GM12874 (cell line): ENCODE measurements around the gene NAA10.

Experiments used
- TF ChIP-seq, protein P1 (sequence below): IDR thresholded peaks from 2 replicates; pipeline ENCODE4 v1.5.1; 2011; ENCODE audit warnings: low read depth, mild to moderate bottlenecking, control low read depth, low read length, moderate library complexity; ENCODE audit not compliant: insufficient read depth

The NAA10 gene

DNA sequence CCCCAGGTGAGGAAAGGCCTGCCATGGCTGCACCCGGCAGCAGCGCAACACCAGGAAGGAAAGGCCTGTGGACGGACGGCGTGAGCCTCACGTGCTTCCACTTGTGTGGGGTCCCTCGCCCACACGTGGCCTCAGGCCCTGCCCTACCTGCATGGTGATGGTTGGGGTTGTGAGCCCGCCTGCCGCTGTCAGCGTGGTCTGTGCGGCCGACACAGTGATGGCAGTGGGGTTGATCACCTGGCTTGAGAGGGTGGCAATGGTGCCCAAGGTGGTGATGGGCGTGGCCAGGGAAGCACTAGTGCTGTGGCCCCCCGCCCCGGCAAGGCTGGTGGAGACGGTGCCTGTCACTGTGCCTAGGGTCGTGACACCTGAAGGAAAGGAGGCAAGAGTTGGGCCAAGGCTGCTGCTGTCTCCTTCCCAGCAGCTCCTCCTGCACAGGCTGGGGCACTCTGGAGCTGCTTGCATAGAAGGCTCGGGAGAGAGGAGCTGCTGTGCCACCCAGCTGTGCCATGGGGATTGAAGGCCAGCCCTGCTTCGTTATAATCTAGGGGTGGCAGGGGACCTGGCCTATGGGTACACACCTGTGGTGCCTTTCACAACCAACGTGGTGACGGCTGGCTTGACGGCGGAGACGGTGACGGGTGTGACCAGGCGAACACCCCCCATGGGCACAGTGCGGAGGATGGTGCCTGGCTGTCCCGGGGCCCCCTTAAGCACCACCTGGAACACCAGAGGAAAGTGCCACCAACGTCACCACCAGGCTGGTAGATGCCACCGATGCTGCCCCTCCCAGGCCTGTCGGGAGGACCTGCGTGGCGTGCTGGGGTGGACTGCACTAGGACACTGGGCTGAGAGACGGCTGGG, 21.4 kb upstream of the NAA10 start:
- TF ChIP-seq, protein P1, sequence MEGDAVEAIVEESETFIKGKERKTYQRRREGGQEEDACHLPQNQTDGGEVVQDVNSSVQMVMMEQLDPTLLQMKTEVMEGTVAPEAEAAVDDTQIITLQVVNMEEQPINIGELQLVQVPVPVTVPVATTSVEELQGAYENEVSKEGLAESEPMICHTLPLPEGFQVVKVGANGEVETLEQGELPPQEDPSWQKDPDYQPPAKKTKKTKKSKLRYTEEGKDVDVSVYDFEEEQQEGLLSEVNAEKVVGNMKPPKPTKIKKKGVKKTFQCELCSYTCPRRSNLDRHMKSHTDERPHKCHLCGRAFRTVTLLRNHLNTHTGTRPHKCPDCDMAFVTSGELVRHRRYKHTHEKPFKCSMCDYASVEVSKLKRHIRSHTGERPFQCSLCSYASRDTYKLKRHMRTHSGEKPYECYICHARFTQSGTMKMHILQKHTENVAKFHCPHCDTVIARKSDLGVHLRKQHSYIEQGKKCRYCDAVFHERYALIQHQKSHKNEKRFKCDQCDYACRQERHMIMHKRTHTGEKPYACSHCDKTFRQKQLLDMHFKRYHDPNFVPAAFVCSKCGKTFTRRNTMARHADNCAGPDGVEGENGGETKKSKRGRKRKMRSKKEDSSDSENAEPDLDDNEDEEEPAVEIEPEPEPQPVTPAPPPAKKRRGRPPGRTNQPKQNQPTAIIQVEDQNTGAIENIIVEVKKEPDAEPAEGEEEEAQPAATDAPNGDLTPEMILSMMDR = no peak

DNA sequence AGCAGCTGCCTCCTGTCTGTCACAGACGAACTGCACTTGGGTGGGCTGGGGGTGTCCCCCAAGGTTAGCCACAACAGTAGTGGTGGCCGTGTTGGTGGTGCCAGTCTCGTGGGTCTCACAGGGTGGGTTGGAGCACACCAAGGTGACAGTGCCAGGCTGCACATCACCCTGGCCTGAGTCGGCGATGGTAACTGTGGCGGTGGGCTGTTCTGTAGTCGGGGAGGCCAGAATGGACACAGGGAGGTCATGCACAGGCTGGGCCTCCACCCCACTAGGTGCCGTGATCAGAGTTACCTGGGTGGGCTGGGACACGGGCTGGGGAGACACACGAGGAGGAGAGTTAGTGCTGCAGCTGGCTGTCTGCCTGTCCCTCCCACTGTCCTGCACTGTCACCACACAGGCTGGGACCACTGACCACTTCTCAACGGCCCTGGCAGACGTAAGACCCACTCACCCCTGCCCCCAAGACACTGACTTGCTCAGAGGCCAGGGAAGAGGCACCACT, 20.4 kb upstream of the NAA10 start:
- TF ChIP-seq, protein P1 = no peak

DNA sequence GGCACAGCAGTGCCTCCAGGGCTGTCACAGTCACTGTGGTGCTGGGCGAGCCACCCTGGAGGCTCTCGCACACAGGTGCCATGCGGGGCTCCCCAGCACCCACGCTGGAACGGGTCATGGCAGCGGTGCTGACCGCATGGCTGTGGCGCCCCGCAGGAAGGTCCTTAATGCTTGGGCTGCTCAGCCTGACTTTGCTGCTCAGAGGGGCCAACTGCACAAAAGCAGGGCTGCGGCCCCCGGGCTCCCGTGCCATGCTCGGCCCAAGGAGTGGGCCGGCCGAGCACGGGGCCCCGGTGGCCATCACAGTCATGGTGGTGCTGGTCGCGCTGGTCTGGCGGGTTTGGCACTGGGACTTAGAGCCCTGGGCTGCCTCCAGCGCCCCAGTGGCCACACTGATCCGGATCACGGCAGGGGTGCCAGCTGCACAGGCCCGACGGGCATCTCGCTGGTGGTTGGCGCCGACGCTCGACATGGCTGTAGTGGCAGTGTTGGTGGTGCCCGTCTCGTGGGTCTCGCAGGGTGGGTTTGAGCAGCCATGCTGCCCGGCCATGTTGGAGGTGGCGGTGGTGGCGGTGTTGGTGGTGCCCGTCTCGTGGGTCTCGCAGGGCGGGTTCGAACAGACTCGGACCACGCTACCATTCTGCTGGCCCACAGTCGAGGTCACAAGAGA, 19.9 kb upstream of the NAA10 start:
- TF ChIP-seq, protein P1 = no peak

DNA sequence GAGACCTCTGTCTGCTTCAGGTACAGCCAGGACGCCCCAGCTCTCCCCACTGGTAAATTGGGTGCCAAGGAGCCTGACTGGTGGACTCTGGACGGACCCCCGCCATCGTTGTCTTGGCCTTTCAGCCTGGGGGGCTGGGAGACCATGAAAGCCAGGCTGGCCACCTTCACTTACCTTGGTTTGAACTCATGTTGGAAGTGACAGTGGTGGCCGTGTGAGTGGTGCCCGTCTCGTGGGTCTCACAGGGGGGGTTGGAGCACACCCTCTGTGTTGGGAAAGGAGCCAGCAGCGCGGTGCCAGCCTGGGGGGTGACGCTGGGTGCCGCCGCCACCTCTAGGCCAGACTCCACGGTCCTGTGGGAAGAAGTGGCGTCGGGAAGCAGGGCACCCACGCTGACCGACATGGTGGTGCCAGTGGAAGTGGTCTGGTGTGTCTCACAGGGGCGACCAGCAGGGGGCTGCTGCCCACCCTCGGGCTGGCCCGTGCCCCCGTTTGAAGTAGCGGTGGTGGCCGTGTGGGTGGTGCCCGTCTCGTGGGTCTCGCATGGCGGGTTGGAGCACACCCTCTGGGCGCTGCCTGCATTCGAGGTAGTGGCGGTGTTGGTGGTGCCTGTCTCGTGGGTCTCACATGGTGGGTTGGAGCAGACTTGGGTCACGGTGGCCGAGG, 19.2 kb upstream of the NAA10 start:
- TF ChIP-seq, protein P1 = no peak

DNA sequence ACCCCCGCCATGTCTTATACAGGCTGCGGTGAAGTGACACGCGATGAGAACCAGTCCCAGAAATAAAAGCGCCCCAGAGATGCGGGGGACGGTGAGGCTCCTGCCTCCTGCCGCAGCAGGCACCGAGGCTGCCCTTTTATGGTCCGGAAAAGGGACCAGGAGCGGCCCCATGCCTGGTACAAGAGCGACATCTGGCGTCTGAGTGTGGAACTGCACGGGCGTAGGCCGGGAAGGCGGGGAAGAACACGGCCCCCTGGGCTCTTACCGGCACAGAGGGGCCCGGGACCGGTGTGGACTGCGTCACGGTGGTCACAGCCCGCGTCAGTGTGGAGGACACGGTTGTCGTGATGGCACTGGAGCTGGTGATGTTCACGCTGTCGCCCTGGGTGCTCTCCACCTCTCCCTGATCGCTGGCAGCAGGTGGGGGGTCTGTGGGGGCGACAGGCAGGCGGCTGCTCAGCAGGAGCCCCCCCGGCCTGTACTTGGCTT, 18.5 kb upstream of the NAA10 start:
- TF ChIP-seq, protein P1 = peak; percentile 91

DNA sequence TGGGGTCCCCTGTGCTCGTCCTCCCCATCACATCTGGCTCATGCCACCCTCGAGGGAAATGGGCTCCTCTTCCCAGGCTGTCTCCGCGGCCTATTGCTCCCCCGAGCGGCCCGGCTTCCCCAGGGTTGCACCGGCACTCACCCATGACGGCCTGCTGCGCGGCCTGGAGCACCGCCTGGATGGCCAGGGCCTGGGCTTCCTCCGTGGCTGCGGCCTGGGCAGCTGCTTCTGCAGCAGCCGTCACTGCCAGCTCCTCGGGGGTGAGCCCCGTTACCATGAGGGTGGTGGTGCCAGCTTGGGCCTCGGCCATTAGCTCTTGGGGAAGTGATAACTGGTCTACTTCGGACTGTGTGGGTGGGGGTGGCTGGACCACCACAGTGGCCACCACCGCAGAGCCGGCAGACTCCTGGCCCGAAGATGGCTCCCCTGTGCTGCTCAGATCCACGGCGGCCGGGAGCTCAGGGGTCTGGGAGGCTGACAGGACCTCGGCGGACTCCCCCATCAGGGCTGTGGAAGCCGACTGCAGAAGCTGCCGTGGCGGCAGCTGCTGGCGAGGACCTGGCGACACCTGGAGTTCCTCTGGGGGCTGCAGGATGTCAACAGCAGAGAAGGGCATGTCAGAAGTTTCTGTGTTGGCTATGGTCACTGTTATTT, 17.7 kb upstream of the NAA10 start:
- TF ChIP-seq, protein P1 = no peak
